Subcutaneous adipose tissue (tissue), 4 donors: Measurements from ENCODE around the gene PDE6B. TPM values are rescaled to one million over a fixed set of nuclear protein-coding genes. Genes with fewer than 3 reads are reported as not detected.

Source experiments
- total RNA-seq, 4 donors: library from RNA; depleted of rRNA; stranded (reverse); fragments of >200 nt; gene quantifications; one replicate each; pipeline ENCODE4 v1.1.0, GENCODE V29; 2016
- TF ChIP-seq, protein P1 (sequence below): fragments of 450-650 bp; IDR thresholded peaks from one replicate; pipeline ENCODE4 v1.5.1; 2016; ENCODE audit warnings: low read depth, mild to moderate bottlenecking, control low read depth, antibody characterized with exemption, moderate library complexity

PDE6B gene
- total RNA-seq, 4 donors from 2014 or later: 2.0 to 5.9 (median 3.8) TPM; not detected in 1

DNA sequence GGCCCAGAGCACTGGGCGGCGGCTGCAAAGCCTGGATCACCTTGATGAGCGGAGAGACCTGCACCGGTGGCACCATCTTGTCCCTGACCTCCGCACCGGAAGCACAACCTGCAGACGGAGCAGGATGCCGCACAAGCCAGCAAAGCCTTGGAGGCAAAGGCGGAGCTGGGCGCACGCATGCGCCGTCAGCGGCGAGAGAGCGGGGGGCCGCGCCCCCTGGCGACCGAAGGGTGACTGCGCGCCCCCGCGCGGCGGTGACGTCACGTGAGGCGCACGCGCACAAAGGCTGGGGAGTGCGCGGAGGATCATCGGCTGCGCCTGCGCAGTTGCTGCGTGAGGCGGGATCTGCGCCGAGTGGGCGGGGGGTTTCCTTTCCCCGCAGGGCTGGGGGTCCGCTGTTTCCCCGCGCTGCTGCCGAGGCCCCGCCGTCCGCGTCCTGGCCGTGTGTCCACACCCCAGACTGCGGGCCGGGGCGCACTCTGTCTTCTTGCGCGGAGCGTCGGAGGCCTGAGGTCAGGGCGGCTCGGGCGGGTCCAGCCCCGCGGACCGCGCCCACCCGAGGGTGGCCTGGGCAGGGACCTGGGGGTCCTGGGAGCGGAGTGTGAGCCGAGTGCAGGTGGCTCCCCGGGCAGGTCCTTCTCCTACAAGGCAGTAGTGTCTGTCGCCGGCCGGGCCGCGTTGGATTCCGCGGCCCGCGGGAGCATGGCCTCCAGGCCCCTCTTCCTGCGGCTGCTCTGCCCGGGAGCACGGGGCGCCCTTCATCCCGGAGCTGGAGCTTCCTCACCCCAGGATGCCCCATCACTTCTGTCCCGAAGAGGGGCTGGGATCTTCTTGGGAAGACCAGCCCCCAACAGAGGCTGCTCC, 49.0 kb downstream of the PDE6B start, which contains the start of the genes ATP5ME and MYL5:
Gene ATP5ME (minus strand): TSS at position 105 of the 864 bp plus-strand sequence. CDS start 29 bp downstream, at position 76.
Gene MYL5 (plus strand): TSS at position 371 of the 864 bp plus-strand sequence. CDS start 3,485 bp downstream, outside the sequence.
- TF ChIP-seq, protein P1, sequence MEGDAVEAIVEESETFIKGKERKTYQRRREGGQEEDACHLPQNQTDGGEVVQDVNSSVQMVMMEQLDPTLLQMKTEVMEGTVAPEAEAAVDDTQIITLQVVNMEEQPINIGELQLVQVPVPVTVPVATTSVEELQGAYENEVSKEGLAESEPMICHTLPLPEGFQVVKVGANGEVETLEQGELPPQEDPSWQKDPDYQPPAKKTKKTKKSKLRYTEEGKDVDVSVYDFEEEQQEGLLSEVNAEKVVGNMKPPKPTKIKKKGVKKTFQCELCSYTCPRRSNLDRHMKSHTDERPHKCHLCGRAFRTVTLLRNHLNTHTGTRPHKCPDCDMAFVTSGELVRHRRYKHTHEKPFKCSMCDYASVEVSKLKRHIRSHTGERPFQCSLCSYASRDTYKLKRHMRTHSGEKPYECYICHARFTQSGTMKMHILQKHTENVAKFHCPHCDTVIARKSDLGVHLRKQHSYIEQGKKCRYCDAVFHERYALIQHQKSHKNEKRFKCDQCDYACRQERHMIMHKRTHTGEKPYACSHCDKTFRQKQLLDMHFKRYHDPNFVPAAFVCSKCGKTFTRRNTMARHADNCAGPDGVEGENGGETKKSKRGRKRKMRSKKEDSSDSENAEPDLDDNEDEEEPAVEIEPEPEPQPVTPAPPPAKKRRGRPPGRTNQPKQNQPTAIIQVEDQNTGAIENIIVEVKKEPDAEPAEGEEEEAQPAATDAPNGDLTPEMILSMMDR: no peak

DNA sequence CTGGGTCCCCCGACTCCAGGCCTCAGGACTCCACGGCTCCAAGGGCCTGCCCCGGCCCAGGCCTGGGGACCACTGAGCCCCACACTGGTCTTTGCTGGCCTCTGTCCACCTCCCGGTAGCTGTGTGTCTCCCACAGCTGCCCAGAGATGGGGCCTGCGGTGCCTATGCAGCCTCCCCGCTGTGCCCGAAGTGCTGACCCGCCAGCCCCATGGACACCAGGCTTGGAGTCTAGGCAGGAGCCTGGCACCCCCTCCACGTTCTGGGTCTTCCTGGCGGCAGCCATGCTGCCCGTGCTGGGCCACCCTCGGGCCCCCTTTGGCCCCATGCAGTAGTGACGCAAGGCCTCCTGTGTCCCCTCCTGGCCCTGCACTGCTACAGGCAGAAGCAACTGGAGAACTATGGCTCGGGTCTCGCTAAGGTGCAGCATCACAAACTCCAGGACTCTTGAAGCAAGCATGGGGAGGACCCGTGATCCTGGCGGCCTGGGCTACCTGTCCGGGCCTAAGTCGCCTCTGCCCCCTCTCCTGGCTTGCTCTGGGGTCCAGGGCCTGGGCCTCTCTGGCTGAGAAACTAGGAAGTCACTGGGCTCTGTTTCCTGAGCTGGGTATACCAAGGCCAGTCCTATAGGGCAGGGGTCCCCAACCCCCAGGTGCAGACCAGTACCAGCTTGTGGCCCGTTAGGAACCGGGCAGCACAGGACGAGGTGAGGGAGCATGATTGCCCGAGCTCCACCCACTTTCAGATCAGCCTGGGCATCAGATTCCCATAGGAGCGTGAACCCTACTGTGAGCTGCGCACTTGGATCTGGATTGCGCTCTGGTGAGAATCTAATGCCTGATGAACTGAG, 49.9 kb downstream of the PDE6B start:
- TF ChIP-seq, protein P1: no peak

DNA sequence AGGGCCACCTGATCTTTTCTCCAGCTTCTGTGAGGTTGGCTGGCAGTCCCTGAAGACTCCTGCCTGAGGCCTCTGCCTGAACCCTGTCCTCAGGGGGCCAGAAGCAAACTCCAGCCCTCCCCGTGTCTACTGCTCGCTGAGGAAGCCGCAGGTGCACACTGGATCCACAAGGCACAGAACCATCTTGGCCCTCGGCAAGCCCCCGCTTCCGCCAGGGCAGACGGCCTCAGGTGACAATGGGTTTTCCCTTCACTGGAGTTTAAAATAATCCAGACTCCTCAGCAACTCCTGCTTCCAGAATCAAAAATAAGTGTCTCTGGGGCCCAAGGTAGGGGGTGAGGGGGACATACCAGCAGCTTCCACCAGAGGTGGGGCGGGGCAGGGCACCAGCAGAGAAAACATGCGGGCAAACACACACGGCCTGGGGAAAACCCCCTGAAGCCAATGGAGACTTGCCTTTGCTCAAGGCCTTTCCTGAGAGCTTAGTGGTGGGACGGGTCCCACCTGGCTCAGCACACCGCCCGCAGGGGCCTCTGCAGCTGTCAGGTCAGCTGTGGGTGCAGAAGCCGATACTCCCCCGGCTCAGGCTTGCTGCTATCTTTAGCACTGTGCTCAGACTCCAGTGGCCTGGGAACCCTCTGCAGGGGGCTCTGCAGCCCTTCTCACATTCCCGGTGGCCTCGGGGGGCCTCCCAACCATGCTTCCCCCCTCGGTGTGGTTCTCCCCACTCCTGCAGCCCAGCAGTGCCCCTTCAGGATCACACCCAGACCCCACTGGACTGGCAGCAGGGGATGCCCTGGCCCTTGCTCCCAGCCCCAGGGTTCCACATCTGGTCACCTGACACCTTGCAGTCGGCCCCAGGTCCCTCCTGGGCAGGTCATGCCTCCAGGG, 50.9 kb downstream of the PDE6B start:
- TF ChIP-seq, protein P1: no peak

DNA sequence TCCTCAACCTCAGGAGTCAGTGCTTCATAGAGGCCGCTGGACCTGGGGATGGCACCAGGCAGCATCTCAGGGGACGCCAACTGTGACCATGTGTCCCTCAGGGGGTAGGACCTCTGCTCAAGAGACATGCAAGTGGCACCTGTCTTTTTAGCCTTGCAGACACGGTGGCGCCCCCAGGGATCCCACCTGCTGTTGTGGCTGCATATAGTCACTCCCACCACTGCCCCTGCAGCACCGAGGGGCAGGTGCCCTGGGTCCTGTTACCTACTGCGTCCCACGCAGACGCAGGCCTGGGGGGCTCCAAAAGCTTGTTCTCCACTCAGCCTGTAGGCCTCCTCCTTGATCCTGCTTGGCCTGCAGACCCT, 51.5 kb downstream of the PDE6B start:
- TF ChIP-seq, protein P1: no peak

DNA sequence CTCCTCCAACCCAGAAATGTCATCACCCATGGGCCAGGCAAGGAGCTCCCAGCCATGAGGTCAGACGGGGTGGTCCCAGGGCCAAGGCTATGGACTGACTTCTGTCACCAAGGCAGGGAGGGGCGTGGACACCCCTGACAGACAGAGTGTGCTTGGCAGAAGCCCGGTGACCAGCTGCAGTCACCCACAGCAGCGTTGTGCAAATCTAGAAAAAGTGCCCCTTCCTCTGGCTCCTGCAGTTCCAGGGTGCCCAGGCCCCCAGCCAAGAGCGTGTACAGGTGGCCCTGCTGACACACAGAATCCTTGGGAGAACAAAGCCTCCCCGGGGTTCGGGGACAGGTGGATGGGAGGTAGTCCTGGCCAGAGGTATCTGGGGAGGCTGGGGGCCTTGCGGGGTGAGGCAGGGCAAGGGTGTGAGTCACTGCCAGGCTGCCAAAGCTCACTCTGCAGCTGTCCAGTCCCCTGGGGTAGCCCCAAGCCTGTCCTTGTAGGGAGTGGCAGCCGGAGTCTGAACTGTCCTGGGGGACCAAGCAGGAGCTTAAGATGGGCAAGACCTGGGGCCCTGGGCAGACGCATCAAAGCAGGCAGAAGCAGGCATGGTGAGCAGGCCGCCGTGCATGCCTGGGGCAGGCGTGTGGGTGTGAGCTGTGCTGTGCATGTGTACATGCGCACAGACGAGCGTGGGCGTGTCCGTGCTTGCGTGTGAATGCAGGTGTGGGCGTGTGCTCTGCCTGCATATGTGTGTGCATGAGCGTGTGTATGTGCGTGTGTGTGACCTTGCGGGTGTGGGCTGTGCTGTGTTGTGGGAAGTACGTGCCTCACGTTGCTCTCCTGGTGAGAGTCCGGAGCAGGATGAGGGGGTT, 52.3 kb downstream of the PDE6B start:
- TF ChIP-seq, protein P1: no peak
